H9 (cell line): ENCODE data around the gene C12orf57. TPM values are rescaled to one million over a fixed set of nuclear protein-coding genes. Genes with fewer than 3 reads are reported as not detected.

Source experiments
- DNase-seq: peaks from one replicate; pipeline ENCODE4 v3.0.0-alpha.2; 2017
- H2AFZ ChIP-seq: one replicate; pipeline ENCODE4 v1.6.1; 2013; ENCODE audit warnings: mild to moderate bottlenecking, low read length, control low read depth, moderate library complexity
- H2AK5ac ChIP-seq: 2 replicates; pipeline ENCODE4 v1.6.1; 2013; ENCODE audit warnings: low read length, control low read depth, mixed read lengths; ENCODE audit not compliant: insufficient read length
- H2BK120ac ChIP-seq: one replicate; pipeline ENCODE4 v1.6.1; 2013; ENCODE audit warnings: low read depth, mild to moderate bottlenecking, low read length, control low read depth, inconsistent platforms; ENCODE audit not compliant: poor library complexity, severe bottlenecking
- H2BK12ac ChIP-seq: 2 replicates; pipeline ENCODE4 v1.6.1; 2013; ENCODE audit warnings: low read length, control low read depth, mixed read lengths, low read depth; ENCODE audit not compliant: insufficient read length
- H2BK15ac ChIP-seq: 2 replicates; pipeline ENCODE4 v1.6.1; 2013; ENCODE audit warnings: low read depth, low read length, control low read depth
- H2BK20ac ChIP-seq: one replicate; pipeline ENCODE4 v1.6.1; 2013; ENCODE audit warnings: low read depth, mild to moderate bottlenecking, low read length, control low read depth, inconsistent platforms; ENCODE audit not compliant: poor library complexity, severe bottlenecking
- H2BK5ac ChIP-seq: 2 replicates; pipeline ENCODE4 v1.6.1; 2013; ENCODE audit warnings: low read length, control low read depth, mixed read lengths; ENCODE audit not compliant: insufficient read length
- H3K14ac ChIP-seq: 2 replicates; pipeline ENCODE4 v1.6.1; 2013; ENCODE audit warnings: low read length, control low read depth; ENCODE audit not compliant: insufficient read depth
- H3K18ac ChIP-seq: 2 replicates; pipeline ENCODE4 v1.6.1; 2013; ENCODE audit warnings: low read depth, mild to moderate bottlenecking, mixed read lengths, low read length, control low read depth; ENCODE audit not compliant: insufficient read length
- H3K23ac ChIP-seq: 2 replicates; pipeline ENCODE4 v1.6.1; 2013; ENCODE audit warnings: low read length, control low read depth, mixed read lengths, low read depth; ENCODE audit not compliant: insufficient read length
- H3K23me2 ChIP-seq: 2 replicates; pipeline ENCODE4 v1.6.1; 2013; ENCODE audit warnings: low read depth, mild to moderate bottlenecking, mixed read lengths, low read length, control low read depth; ENCODE audit not compliant: insufficient read length, poor library complexity, severe bottlenecking
- H3K27ac ChIP-seq: 2 replicates; pipeline ENCODE4 v1.5.1; 2013; ENCODE audit warnings: low read length, control low read depth, mixed read lengths, low read depth; ENCODE audit not compliant: insufficient read length
- H3K27me3 ChIP-seq: 2 replicates; pipeline ENCODE4 v1.6.1; 2013; ENCODE audit warnings: low read length, control low read depth, inconsistent platforms; ENCODE audit not compliant: insufficient read depth
- H3K4ac ChIP-seq: 2 replicates; pipeline ENCODE4 v1.6.1; 2013; ENCODE audit warnings: low read depth, mild to moderate bottlenecking, control low read depth, inconsistent platforms, low read length, moderate library complexity
- H3K4me1 ChIP-seq: 2 replicates; pipeline ENCODE4 v1.6.1; 2013; ENCODE audit warnings: low read length, control low read depth, inconsistent platforms; ENCODE audit not compliant: insufficient read depth
- H3K4me2 ChIP-seq: 2 replicates; pipeline ENCODE4 v1.6.1; 2013; ENCODE audit warnings: low read length, control low read depth, mixed read lengths; ENCODE audit not compliant: insufficient read length, insufficient read depth
- H3K56ac ChIP-seq: 2 replicates; pipeline ENCODE4 v1.6.1; 2013; ENCODE audit warnings: low read depth, mild to moderate bottlenecking, mixed read lengths, low read length, control low read depth; ENCODE audit not compliant: insufficient read length
- H3K79me1 ChIP-seq: 2 replicates; pipeline ENCODE4 v1.6.1; 2013; ENCODE audit warnings: low read depth, mild to moderate bottlenecking, moderate library complexity, low read length, control low read depth, inconsistent platforms; ENCODE audit not compliant: insufficient read depth, poor library complexity, severe bottlenecking
- H3K79me2 ChIP-seq: 2 replicates; pipeline ENCODE4 v1.6.1; 2013; ENCODE audit warnings: low read length, control low read depth, inconsistent platforms; ENCODE audit not compliant: insufficient read depth
- H3K9ac ChIP-seq: 2 replicates; pipeline ENCODE4 v1.6.1; 2013; ENCODE audit warnings: low read length, control low read depth, mixed read lengths; ENCODE audit not compliant: insufficient read length; ENCODE audit errors: extremely low read depth
- H3K9me3 ChIP-seq: one replicate; pipeline ENCODE4 v1.6.1; 2013; ENCODE audit warnings: low read depth, low read length, inconsistent platforms; ENCODE audit not compliant: control insufficient read depth
- H3T11ph ChIP-seq: one replicate; pipeline ENCODE4 v1.6.1; 2013; ENCODE audit warnings: mild to moderate bottlenecking, low read length, control low read depth, inconsistent platforms
- H4K20me1 ChIP-seq: one replicate; pipeline ENCODE4 v1.6.1; 2013; ENCODE audit not compliant: control insufficient read depth, insufficient read length, insufficient read depth
- H4K5ac ChIP-seq: 2 replicates; pipeline ENCODE4 v1.6.1; 2013; ENCODE audit warnings: low read depth, mild to moderate bottlenecking, mixed read lengths, low read length, control low read depth; ENCODE audit not compliant: insufficient read length
- H4K8ac ChIP-seq: replicated peaks from 2 replicates; pipeline ENCODE4 v1.6.1; 2013; ENCODE audit warnings: low read length, control low read depth, mixed read lengths, low read depth; ENCODE audit not compliant: insufficient read length
- H4K91ac ChIP-seq: 2 replicates; pipeline ENCODE4 v1.6.1; 2013; ENCODE audit warnings: low read depth, mild to moderate bottlenecking, moderate library complexity, mixed read lengths, low read length, control low read depth; ENCODE audit not compliant: insufficient read length
- H3K27ac Mint-ChIP-seq, 3 experiments: 2 replicates in 2 of 3; 3 replicates in 1 of 3; pipeline ENCODE4 v1.8.0; 2020 to 2021; ENCODE audit warnings: mixed read lengths in 3 of 3, mild to moderate bottlenecking in 1 of 3, moderate library complexity in 1 of 3
- H3K27me3 Mint-ChIP-seq: 2 replicates; pipeline ENCODE4 v1.8.0; 2021; ENCODE audit warnings: low read depth, mild to moderate bottlenecking, moderate library complexity, mixed read lengths
- H3K36me3 Mint-ChIP-seq, 3 experiments: 2 replicates in 2 of 3; 3 replicates in 1 of 3; pipeline ENCODE4 v1.8.0; 2020 to 2021; ENCODE audit warnings: low read depth in 3 of 3, mixed read lengths in 3 of 3; ENCODE audit not compliant: insufficient read depth in 1 of 3
- H3K4me1 Mint-ChIP-seq, 2 experiments: 2 replicates each; pipeline ENCODE4 v1.8.0; 2020; ENCODE audit warnings: mixed read lengths in 2 of 2
- H3K4me3 Mint-ChIP-seq, 2 experiments: 2 replicates in 1 of 2; 3 replicates in 1 of 2; pipeline ENCODE4 v1.8.0; 2020 to 2021; ENCODE audit warnings: mild to moderate bottlenecking in 2 of 2, mixed read lengths in 2 of 2, moderate library complexity in 1 of 2
- H3K9me3 Mint-ChIP-seq, 2 experiments: 2 replicates in 1 of 2; 3 replicates in 1 of 2; pipeline ENCODE4 v1.8.0; 2020; ENCODE audit warnings: mild to moderate bottlenecking in 2 of 2, mixed read lengths in 2 of 2, moderate library complexity in 1 of 2
- CTCF ChIP-seq: fragments of 200-600 bp; sonication (generic); conservative IDR thresholded peaks from 3 replicates; pipeline ENCODE4 v1.8.0; 2021; ENCODE audit warnings: antibody characterized with exemption, mild to moderate bottlenecking
- WGBS: extraction: QIAGEN DNeasy Blood & Tissue Kit; methylation state at CpG from one replicate; pipeline ENCODE4 v1.1.7; 2013; ENCODE audit warnings: missing lambda C conversion rate, low lambda C conversion rate, mixed read lengths; ENCODE audit not compliant: insufficient read length; ENCODE audit errors: extremely low coverage; 5-methylcytosine and 5-hydroxymethylcytosine counted together
- total RNA-seq: library from RNA; stranded (reverse); gene quantifications from 2 replicates; pipeline ENCODE4 v1.2.1, GENCODE V29; 2021

C12orf57 gene
- total RNA-seq, 1 experiment from 2014 or later, result 195 TPM

DNA sequence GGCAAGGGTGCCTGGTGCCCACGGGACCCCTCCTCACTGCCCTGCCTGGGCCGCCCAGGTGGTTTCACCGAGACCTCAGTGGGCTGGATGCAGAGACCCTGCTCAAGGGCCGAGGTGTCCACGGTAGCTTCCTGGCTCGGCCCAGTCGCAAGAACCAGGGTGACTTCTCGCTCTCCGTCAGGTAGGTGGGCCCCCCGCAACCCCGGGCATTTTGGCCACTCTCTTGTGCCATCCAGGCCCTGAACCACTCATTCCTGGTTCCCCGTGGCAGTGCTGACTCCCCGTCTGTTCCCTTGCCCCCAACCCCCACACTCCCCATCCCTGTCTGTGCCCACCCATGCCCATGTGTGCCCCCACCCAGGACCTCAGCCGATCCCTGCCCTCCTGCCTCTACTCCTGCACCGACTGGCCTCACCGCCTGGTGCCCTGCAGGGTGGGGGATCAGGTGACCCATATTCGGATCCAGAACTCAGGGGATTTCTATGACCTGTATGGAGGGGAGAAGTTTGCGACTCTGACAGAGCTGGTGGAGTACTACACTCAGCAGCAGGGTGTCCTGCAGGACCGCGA lies 7.8 kb downstream of the C12orf57 start:
- Histone ChIP-seq H3K23ac (no peak overlapping the region), H3K23me2 (peaks cover 4% of the 10 kb centered on the region), H4K8ac (no peak overlapping the region), H4K5ac (no peak overlapping the region), H3T11ph (no peak overlapping the region), H2BK120ac (no peak overlapping the region), H3K9me3 (no peaks in the 10 kb centered on the region), H3K27ac (no peak overlapping the region), H2AK5ac (no peak overlapping the region), H4K91ac (no peak overlapping the region), H3K9ac (no peak overlapping the region), H3K27me3 (no peaks in the 10 kb centered on the region), H3K79me1 (no peaks in the 10 kb centered on the region), H4K20me1 (peaks cover 2% of the 10 kb centered on the region), H2BK20ac (no peak overlapping the region), H3K4ac (no peak overlapping the region), H3K18ac (no peak overlapping the region), H2BK15ac (no peak overlapping the region), H3K4me2 (no peak overlapping the region), H3K14ac (no peak overlapping the region; the same call in 1 of the 2 replicates), H2BK12ac (no peak overlapping the region), H3K56ac (no peak overlapping the region), H2BK5ac (no peak overlapping the region), H2AFZ (no peak overlapping the region), H3K4me1 (peaks cover 2% of the 10 kb centered on the region; the same call in 1 of the 2 replicates), H3K79me2 (no peaks in the 10 kb centered on the region)
- Mint-ChIP-seq H3K27ac (no peak overlapping the region), H3K4me1 (peaks cover 21 to 31% of the 10 kb centered on the region in 2 experiments), H3K27me3 (no peaks in the 10 kb centered on the region; the same call in 1 of the 2 replicates), H3K4me3 (no peak overlapping the region), H3K9me3 (no peaks in the 10 kb centered on the region), H3K36me3 (peaks cover 0 to 7% (median 3%) of the 10 kb centered on the region in 3 experiments; a peak in 3 of 7 replicates)
- no peak for DNase-seq
- no CpG with 5 or more reads among the region's 20 CpGs for WGBS
- no peak for TF ChIP-seq CTCF
